Left hindlimb (tissue), 1 donor: ENCODE data around the gene GABARAP.

Experiments
- DNase-seq: peaks from one replicate; pipeline ENCODE4 v3.0.0-alpha.2; 2018

Gene GABARAP

GRCh38 chr17:7241783-7242716 is at the start of gene GABARAP:
GABARAP (minus strand) TSS chr17:7242449; CDS start chr17:7242330, 119 bp downstream.
- DNase-seq = peak; percentile 97

GRCh38 chr17:7290685-7291084 is 48.4 kb upstream of the GABARAP start:
- no peak for DNase-seq

GRCh38 chr17:7290166-7290565 is 47.9 kb upstream of the GABARAP start:
- no peak for DNase-seq

- DNase-seq = no peak
Measured at GRCh38 chr17:7289256-7290032, 47.2 kb upstream of the GABARAP start.

- DNase-seq = no peak
Measured at GRCh38 chr17:7285679-7286078, 43.4 kb upstream of the GABARAP start.

GRCh38 chr17:7284911-7285310 is 42.7 kb upstream of the GABARAP start:
- DNase-seq = no peak

- no peak for DNase-seq
Measured at GRCh38 chr17:7283471-7284216, 41.4 kb upstream of the GABARAP start.

- no peak for DNase-seq
Measured at GRCh38 chr17:7282752-7283321, 40.6 kb upstream of the GABARAP start.

- DNase-seq = peak; percentile 50
Measured at GRCh38 chr17:7281953-7282751, 39.9 kb upstream of the GABARAP start.

GRCh38 chr17:7281074-7281952 is 39.1 kb upstream of the GABARAP start, which contains the start of gene SLC2A4:
SLC2A4 (plus strand) TSS chr17:7281718; CDS start chr17:7281935, 217 bp downstream.
- DNase-seq = peak; percentile 92

GRCh38 chr17:7280519-7281073 is 38.3 kb upstream of the GABARAP start:
- peak; percentile 83 for DNase-seq

GRCh38 chr17:7279448-7279847 is 37.2 kb upstream of the GABARAP start:
- DNase-seq = no peak

- no peak for DNase-seq
Measured at GRCh38 chr17:7266784-7267183, 24.5 kb upstream of the GABARAP start.

GRCh38 chr17:7263801-7264078 is 21.5 kb upstream of the GABARAP start:
- DNase-seq = no peak

- no peak for DNase-seq
Measured at GRCh38 chr17:7262935-7263800, 20.9 kb upstream of the GABARAP start.

- peak; percentile 34 for DNase-seq
Measured at GRCh38 chr17:7262192-7262934, 20.1 kb upstream of the GABARAP start, which contains the start of gene CLDN7. CLDN7 (minus strand) TSS chr17:7262478; CDS start chr17:7262043, 435 bp downstream.

GRCh38 chr17:7261379-7262191 is 19.3 kb upstream of the GABARAP start:
- peak; percentile 34 for DNase-seq
